ENCODE results near the gene BMP7. TPM values are rescaled to one million over a fixed set of nuclear protein-coding genes. Genes with fewer than 3 reads are reported as not detected.
"Not testable (repeated sequence)": the region's sequence is repeated elsewhere in the genome, so short reads cannot be mapped to it uniquely, and the experiment has no call there.

Gene BMP7
- total RNA-seq, 1 donor from 2014 or later: not detected

DNA sequence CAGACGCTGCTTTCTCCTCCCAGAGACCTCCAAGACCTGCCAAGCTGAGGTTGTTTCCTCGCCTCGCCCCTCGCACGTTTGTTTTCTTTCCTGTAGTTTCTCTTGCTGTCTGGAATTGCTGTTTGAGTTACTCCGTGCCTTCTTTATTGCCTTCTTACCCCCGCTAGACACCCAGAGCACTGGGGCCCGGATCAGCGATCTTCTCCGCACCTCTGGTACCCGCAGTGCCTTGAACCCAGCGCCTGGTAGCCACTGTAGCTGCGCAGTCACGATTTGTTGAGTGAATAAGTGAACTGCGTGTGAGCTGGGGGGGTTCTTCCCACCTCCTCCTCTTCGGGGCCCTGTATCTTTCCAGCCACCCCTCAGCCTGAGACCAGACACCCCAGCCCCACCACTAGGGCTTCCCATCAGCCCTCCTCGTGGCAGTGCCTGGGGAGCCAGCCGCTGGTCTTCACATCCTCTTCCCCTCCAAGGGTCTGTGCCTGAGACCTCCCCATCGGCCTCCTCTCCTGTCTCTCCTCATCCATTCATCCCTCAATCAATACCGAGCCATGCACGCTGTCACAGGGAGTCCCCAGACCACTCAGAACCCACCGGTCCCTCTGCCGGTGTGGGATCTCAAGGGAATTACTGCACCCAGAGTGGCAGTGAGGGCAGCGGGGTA, 849 bp upstream of the BMP7 start:
- DNase-seq (ENCODE audit: low read depth in 2 of 2): no peak

DNA sequence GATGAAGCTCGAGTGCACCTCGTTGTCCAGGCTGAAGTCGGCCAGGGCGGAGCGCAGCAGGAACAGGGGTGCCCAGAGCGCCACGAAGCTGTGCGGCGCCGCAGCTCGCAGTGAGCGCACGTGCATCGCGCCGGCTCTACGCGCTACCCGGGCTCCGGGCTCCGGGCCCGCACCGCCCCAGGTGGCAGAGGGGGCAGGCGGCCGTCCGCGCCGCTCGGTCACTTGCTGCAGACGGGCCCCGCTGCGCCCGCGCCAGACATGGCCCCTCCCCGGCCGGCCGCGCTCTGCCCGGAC, 497 bp downstream of the BMP7 start:
- DNase-seq (ENCODE audit: low read depth in 2 of 2): no peak

GRCh38 chr20:57265336-57265996, 975 bp downstream of the BMP7 start:
- DNase-seq (ENCODE audit: low read depth in 2 of 2): no peak

DNA sequence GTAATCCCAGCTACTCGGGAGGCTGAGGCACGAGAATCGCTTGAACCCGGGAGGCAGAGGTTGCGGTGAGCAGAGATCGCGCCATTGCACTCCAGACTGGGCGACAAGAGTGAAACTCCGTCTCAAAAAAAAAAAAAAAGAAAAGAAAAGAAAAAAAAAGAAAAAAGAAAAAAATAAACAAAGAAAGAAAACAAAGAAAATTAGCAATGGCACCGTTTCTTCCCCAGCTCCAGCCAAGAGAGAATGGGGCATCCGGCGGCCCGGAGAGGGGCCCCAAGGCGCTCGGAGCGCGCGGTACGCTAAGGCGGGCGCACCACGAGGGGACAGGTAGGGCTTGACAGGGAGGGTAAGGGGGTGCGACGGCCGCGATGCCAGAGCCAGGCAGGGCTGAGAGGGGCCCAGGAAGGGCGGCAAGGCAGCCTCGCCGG, 1.5 kb downstream of the BMP7 start:
- DNase-seq (ENCODE audit: low read depth in 2 of 2): not testable (repeated sequence)

- no peak for DNase-seq (ENCODE audit: low read depth in 2 of 2)
Measured at GRCh38 chr20:57263801-57264792, 2.3 kb downstream of the BMP7 start.

DNA sequence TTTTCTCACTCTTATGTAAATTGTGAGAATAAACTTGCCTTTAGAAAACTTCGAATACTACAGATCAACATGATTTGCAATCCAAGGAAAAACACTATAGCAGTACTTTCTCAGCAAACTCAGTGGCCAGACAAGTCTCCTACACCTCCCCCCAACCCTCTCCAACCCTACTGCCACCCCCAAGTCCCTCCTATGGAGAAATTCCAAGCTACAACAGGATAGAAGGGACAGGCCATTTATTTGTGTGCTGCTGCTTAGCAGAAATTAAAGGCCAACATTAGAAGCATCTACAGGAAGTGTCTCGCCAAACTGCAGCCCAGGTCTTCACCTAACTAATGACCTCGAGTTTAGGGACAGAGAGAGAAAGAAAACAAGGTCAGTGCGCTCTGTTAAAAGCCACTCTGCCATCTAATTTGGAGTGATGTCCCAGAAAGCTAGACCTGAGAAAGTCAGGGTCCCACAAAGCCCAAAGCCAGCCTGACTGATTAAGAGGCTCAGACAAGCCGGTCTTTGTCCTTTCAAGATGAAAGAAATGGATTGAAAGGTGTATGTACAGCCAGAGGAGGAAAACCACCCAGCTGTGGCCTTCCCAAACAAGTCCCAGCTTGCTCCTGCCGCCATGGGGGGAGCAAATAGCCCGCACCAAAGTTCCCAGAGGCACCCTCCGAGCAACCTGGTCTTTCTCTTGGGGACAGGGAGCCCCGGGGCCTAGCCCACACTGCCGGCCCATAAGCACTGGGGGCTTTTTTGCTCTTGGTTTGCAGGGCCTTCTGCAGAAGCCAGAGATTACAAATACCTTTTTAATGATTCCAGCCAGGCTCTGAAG, 3.4 kb downstream of the BMP7 start:
- no peak for DNase-seq (ENCODE audit: low read depth in 2 of 2)

DNA sequence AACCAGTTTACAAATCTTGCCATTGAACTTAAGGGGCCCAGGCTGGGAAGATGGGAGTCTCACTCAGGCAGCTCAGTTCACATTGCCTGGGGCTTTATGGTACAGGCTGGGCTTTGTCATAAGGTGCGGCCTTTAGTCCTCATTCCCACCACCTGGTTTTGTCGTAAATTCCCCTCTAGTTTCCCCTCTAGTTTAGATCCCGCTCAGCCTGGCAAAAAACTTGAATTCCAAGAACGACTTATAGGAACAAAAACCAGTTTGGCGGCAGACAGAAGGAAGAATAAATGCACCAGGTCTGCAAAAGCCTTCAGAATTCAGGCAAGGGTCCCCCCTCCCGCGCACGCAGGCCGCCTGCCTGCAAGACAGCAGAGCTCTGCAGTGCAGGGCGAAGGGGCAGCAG, 4.1 kb downstream of the BMP7 start:
- DNase-seq (ENCODE audit: low read depth in 2 of 2): no peak

GRCh38 chr20:57261457-57262251, 4.8 kb downstream of the BMP7 start:
- DNase-seq (ENCODE audit: low read depth in 2 of 2): no peak

- DNase-seq (ENCODE audit: low read depth in 2 of 2): no peak
Measured at GRCh38 chr20:57260934-57261333, 5.5 kb downstream of the BMP7 start.

DNA sequence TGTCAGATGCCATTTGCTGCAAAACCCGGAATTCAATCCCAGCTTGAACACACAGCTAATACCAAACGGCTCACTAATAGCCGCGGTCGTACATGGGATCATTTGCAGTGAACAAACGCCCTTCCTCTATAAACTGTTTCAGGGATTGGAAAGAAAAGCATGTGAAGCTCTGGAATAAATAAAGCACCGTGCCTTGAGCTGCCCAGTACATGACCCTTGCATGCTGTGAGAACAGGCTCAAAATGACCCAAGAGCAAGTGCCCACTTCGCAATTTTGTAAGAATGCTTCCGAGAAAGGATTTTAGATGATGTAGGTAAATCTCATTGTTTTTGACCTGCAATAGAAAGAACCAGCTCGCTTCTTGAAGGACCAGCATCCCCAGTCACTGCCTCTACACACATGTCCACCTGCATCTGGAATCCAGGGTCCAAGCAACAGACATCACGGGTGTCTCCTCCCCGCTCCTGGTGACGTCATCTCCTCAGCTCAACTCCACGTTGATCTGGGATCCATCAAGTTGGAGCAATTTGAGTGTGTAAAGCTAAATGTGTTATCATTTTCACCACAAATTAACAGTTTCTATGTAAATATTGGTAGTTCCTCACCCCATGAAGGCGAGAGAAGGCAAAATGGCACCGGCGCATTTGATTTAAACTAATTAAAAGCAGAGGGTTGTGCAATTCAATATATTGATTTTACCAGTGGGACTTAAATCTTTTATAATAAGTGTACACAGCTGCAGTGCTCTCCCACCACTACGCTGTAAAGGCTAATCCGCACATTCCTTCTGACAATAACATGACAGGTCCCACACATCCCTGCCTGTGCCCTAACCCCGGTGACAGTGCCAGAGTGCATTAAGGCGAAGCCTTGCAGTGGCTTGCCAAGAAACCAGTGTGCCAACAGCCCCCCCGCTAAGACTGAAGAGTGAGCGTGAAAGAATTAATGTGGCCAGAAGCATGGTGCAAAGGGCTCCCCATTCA, 6.2 kb downstream of the BMP7 start:
- DNase-seq (ENCODE audit: low read depth in 2 of 2): no peak

DNA sequence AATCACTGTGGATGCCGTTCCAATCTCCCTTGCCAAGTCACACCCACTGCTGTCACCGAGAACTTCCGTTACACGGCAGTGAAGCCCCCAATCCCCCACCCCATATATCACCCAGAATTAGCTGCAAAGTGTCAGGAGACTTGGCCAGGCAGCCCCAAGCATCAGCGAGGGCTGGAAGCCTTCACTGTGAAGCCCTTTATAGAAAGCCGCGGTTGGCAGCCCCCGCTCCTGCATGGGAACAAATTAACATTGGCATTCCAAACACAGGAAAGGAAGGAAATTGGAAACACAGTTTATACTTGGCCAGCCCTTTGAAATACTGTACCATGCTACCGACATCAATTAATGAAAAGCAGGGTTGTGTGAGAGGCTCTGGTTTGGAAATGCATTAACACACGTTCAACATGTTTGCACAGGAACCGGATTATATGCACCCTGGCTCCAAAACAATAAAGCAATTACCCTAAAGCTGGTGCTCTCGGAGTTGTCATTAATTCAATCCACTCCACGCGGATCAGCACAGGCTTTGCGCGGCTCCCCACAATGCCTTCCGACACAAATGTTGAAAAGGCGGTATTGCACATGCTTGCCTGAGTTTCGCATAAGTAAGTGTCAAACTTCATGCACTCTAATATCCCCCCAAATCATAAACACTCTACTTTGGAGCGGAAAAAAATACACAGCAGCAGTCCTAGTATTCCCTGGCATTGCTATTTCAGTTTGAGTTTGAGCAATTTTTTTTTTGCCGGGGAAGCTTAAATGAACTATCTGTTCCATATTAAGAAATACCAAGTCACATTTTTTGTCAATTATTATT, 7.1 kb downstream of the BMP7 start:
- DNase-seq (ENCODE audit: low read depth in 2 of 2): no peak

GRCh38 chr20:57257701-57258453, 8.6 kb downstream of the BMP7 start:
- no peak for DNase-seq (ENCODE audit: low read depth in 2 of 2)

DNA sequence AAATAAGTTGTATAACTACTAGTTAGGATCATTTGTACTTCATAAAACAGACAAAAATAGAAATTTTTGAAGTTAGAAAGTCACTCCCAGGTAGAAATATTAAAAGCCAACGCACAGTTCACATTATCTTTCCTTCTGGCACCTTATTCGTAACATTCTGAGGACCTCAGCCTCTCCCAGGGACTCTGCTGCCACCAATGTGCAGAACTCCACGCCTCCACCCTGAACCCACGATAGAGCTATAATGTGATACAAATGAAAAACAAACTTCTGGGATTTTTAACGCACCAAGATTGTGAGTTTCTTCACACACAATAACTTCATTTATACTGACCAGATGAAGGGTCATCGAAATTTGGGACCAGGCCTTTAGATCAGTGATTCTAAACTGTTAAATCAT, 9.5 kb downstream of the BMP7 start:
- no peak for DNase-seq (ENCODE audit: low read depth in 2 of 2)

DNA sequence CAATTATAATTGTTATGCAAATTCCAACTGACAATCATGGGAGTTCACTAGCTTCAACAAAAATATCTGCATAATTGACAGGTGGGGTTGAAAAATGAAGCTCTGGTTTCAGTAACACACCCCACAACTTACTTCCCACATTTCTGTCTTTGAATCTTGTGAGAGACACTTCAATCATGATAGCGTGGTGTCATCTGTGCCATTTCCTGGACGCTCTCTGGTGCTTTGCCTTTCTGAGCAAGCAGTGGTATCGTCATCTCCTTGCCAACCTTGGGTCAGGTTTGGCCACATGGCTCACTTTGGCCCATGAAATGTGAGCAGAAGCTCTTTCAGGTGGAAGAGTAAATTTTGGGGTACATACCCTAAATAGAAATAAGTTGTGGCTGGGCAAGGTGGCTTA, 10.2 kb downstream of the BMP7 start:
- no peak for DNase-seq (ENCODE audit: low read depth in 2 of 2)

- DNase-seq (ENCODE audit: low read depth in 2 of 2): no peak
Measured at GRCh38 chr20:57255183-57255582, 11.3 kb downstream of the BMP7 start.

- no peak for DNase-seq (ENCODE audit: low read depth in 2 of 2)
Measured at GRCh38 chr20:57252559-57253162, 13.8 kb downstream of the BMP7 start.

- DNase-seq (ENCODE audit: low read depth in 2 of 2): no peak
Measured at GRCh38 chr20:57251949-57252348, 14.5 kb downstream of the BMP7 start.

Measured in lung microvascular endothelial cell (primary cell).